Lower leg skin (tissue), 4 donors: Measurements from ENCODE around the gene ABI3. TPM values are rescaled to one million over a fixed set of nuclear protein-coding genes. Genes with fewer than 3 reads are reported as not detected.
A peak's percentile ranks its signal among the peaks of the same experiment; 100 is the strongest.

Source experiments
- DNase-seq, 2 donors: peaks; one replicate each; pipeline ENCODE4 v3.0.0-alpha.2; 2019; ENCODE audit warnings: low spot score in 2 of 2
- H3K4me3 ChIP-seq: fragments of 200-600 bp; sonication (generic); 2 replicates; pipeline ENCODE4 v1.5.1; 2017; ENCODE audit warnings: mild to moderate bottlenecking, low read depth; ENCODE audit not compliant: poor library complexity, severe bottlenecking
- CTCF ChIP-seq, 3 donors: fragments of 450-650 bp; IDR thresholded peaks; one replicate each; pipeline ENCODE4 v1.5.1; 2016; ENCODE audit warnings: antibody characterized with exemption in 3 of 3, mild to moderate bottlenecking in 3 of 3, moderate library complexity in 2 of 3
- POLR2A ChIP-seq, 2 donors: fragments of 450-650 bp; IDR thresholded peaks; one replicate each; pipeline ENCODE4 v1.6.1; 2016 to 2017; ENCODE audit warnings: antibody characterized with exemption in 2 of 2, mild to moderate bottlenecking in 1 of 2, moderate library complexity in 1 of 2
- WGBS, 2 donors: methylation state at CpG; one replicate each; pipeline ENCODE4 v1.1.5; 2018; 5-methylcytosine and 5-hydroxymethylcytosine counted together
- intact Hi-C: fragments of 100-400 bp; cut with DNase I; formaldehyde crosslinking; loops from one replicate; pipeline ENCODE4 v1.15.0; 2023; ENCODE audit warnings: low total_unique reads
- total RNA-seq, 4 donors: library from RNA; depleted of rRNA; stranded (reverse); fragments of >200 nt; gene quantifications; one replicate each; pipeline ENCODE4 v1.1.0, GENCODE V29; 2016

ABI3 gene
- total RNA-seq, 4 donors from 2014 or later, result 1.6 to 5.4 (median 4.7) TPM

DNA sequence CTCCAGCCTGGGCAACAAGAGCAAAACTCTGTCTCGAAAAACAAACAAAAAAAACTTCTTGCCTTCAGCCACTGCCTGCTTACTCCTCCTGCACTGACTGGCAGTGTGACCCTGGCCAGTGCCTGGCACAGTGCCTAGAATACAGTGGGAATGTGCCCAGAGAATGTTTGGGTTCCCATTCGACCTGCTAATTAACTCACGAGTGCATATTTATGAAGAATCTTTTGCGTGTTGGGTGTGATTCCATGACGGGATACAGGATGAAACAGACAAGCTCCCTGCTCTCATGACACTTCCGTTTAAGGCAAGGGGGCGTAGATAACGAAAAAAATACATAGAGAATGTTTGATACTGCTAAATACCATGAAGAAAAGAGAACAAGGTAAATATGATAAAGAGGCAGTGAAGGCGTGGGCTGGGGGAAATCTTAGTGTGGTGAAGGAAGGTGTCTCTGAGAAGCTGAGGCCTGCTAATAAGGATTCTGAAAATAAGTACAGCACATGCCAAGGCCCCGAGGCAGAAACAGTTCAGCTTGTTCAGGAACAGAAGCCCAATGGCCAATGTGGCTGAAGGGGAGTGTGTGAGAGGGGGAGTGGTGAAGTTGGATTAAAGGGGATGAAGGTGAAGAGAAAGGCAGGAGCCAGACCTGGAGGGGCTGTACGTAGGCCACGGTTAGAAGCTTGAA, 4.3 kb downstream of the ABI3 start:
- 55 to 57% methylated on average over 12 of the region's 12 CpGs for WGBS, 2 donors
- H3K4me3 ChIP-seq, result no peak overlapping the region
- TF ChIP-seq CTCF (IDR thresholded peaks at IDR 0.05) (no peak), POLR2A (IDR thresholded peaks at IDR 0.05) (no peak)
- DNase-seq, result no peak
- intact Hi-C loops, result no loop called here

GRCh38 chr17:49216482-49216881, 6.0 kb downstream of the ABI3 start:
- H3K4me3 ChIP-seq, result no peak overlapping the region
- TF ChIP-seq POLR2A (IDR thresholded peaks at IDR 0.05) (no peak), CTCF (IDR thresholded peaks at IDR 0.05) (no peak)
- no peak for DNase-seq
- intact Hi-C loops, result no loop called here
- WGBS, 2 donors, result 87% methylated on average over 13 of the region's 13 CpGs

- intact Hi-C loops, result no loop called here
- H3K4me3 ChIP-seq, result no peak overlapping the region
- TF ChIP-seq POLR2A (IDR thresholded peaks at IDR 0.05) (no peak), CTCF (IDR thresholded peaks at IDR 0.05) (no peak)
- DNase-seq, result peak; percentile 55 to 87
- 51 to 58% methylated on average over 11 of the region's 11 CpGs for WGBS, 2 donors
Measured at GRCh38 chr17:49216953-49217650, 6.6 kb downstream of the ABI3 start.

GRCh38 chr17:49217651-49218413, 7.3 kb downstream of the ABI3 start:
- no peak for TF ChIP-seq CTCF (IDR thresholded peaks at IDR 0.05)
- no peak for TF ChIP-seq POLR2A (IDR thresholded peaks at IDR 0.05)
- no peak overlapping the region for H3K4me3 ChIP-seq
- 65 to 75% methylated on average over 16 of the region's 17 CpGs for whole genome bisulfite sequencing, 2 donors
- peak; percentile 45 to 87 for DNase-seq
- intact Hi-C loops, result no loop called here

DNA sequence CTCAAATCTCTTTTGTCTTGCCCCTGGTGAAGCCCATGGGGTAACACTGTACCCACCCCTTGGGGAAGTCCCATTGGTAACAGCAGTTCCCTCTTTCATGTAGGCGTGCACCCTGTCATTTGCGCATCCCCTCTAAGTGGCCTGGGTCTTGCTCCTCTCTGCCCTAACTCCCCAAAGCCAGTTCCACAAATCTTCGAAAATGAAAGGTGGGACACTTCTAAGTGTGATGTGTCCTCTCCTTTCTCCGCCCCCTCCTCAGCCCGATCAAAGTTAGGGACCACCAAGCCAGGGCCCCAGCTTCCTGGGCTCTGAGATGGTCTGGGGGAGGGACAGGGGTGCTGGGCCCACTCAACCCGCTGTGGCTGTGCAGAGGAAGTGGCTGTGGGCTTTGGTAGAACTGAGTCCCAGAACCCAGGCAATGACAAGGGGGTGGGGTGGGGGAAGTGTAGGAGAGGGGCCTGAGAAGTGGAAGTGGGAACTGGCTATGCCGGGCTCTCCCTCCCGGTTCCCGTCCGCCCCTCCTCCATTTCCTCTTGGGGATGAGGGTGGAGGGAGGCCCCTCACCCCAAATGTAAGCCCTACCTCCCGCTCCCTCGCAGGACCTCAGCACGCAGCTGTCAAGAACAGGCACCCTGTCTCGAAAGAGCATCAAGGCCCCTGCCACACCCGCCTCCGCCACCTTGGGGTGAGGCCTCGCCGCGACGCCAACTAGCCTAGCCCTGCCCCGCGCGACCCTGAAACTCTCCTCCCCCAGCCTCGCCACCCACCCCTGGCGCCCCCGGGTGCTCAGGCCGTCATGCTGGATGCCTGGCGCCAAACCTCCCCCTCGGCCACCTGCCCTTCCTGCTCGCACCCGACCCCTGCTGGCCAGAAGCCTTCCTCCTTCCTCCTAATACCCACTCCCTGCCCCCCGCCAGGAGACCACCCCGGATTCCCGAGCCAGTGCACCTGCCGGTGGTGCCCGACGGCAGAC, 8.7 kb downstream of the ABI3 start:
- TF ChIP-seq CTCF (IDR thresholded peaks at IDR 0.05) (no peak), POLR2A (IDR thresholded peaks at IDR 0.05) (no peak)
- intact Hi-C loops, result no loop called here
- no peak for DNase-seq
- WGBS, 2 donors, result 47 to 52% methylated on average over 33 to 35 of the region's 37 CpGs
- H3K4me3 ChIP-seq, result no peak overlapping the region
